GM21447 (cell line): ENCODE measurements around the gene SCAMP1.
"Not testable (repeated sequence)": the region's sequence is repeated elsewhere in the genome, so short reads cannot be mapped to it uniquely, and the experiment has no call there.

Source experiments
- ATAC-seq: cut with Tn5 transposase; IDR thresholded peaks from one replicate; pipeline ENCODE4 v1.9.1; 2021; ENCODE audit not compliant: unreplicated experiment

The SCAMP1 gene

GRCh38 chr5:78420548-78420947, 60.1 kb downstream of the SCAMP1 start:
- ATAC-seq: no peak

GRCh38 chr5:78424665-78425064, 64.2 kb downstream of the SCAMP1 start:
- ATAC-seq: no peak

GRCh38 chr5:78429332-78429980, 69.0 kb downstream of the SCAMP1 start:
- ATAC-seq: no peak

DNA sequence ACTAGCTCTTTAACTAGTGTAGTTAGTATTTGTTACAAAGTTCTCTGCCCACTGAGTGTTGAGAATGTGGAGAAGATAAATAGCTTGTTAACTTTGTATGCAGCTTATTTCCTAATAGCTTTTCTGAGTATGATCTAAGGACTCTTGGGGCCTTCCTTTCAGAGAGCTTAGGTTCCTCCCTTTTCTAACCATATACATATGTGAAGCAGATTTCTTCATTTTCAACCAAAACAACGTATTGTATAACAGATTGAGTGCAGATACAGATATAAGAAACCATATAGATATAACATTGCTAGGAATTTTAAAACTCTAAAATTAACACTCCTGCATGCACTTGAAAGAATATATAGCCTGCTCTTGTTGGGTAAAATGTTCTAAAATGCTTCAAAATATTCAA, 70.4 kb downstream of the SCAMP1 start:
- no peak for ATAC-seq

DNA sequence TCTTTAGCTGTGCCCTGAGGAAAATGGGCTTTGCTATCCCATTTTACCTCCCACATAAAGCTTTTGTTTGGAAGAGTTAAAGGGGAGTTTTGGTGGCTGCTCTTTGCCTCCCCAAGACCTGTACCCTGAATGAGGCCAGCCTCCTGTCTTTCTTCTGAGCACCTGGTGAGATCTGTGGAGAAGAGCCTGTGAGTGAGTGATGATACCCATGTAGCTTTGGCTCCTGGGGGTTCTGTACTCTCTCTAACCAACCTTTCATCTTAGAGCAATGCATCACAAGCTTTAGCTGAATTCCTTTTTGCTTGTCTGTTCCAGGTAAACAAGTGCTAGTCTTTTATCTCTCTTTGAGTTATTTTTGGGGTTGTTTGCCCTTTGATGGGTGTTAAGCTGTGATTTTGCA, 73.6 kb downstream of the SCAMP1 start:
- no peak for ATAC-seq

DNA sequence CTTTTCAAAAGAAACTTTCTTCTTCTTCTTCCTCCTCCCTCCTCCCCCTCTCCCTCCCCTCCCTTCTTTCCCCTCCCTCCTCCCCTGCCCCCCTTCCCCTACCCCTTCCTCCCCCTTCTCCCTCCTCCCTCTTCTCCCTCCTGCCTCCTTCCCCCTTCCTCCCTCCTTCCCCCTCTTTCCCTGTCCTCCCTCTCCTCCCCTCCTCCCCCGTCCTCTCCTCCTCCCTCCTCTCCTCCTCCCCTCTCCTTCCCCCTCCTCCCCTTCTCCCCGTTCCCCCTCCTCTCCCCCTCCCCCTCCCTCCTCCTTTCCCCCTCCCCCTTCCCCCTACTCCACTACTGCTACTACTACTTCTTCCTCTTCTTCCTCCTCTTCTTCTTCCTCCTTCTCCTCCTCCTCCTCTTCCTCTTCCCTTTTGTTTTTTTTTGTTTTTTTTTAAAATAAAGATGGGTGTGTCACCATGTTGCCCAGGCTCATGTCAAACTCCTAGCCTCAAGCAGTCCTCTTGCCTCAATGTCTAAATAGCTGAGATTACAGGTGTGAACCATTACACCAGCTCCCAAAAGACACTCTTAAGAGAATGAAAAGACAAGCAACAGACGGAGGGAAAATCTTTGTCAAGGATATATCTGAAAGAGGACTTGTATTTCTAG, 87.5 kb downstream of the SCAMP1 start:
- no peak for ATAC-seq

- ATAC-seq: no peak
Observed at GRCh38 chr5:78449103-78449502, 88.7 kb downstream of the SCAMP1 start.

DNA sequence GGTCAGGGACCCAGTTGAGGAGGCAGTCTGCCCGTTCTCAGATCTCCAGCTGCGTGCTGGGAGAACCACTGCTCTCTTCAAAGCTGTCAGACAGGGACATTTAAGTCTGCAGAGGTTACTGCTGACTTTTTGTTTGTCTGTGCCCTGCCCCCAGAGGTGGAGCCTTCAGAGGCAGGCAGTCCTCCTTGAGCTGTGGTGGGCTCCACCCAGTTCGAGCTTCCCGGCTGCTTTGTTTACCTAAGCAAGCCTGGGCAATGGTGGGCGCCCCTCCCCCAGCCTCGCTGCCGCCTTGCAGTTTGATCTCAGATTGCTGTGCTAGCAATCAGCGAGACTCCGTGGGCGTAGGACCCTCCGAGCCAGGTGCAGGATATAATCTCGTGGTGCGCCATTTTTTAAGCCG, 97.1 kb downstream of the SCAMP1 start:
- ATAC-seq: not testable (repeated sequence)

DNA sequence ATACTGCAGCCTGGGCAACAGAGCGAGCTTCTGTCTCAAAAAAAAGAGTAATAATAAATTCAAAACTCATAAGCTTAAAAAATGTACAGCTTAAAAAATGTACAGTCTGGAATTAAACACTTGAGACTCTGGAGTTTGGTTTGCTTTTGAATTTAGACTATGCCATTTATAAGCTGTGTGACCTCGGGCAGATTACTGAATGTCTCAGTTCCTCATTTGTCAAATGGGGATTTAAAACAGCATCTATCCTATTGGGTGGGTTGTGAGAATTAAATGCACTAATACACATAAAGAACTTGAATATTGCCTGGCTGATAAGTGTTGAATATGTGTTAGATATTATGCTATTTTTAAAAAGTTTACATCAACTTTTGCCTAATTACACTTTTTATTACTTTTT, 98.4 kb downstream of the SCAMP1 start:
- ATAC-seq: no peak

DNA sequence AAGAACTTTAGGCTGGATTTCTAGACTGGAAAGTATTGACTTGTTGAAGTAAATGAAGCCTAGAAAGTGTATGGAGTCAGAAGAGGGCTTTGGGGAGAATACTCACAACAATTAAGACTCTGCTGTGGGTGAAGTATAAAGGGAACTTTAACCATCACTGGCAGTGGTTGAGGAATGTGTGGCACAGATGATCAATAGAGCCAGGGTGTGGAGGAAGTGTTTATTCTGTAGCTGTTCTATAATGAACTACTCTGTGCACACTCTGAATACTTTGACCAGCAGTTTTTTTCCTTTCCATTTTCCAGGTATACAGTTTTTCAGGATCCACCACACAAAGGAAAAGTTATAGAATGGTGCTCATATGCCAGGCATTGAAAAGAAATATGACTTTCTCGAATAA, 106.7 kb downstream of the SCAMP1 start:
- ATAC-seq: no peak

DNA sequence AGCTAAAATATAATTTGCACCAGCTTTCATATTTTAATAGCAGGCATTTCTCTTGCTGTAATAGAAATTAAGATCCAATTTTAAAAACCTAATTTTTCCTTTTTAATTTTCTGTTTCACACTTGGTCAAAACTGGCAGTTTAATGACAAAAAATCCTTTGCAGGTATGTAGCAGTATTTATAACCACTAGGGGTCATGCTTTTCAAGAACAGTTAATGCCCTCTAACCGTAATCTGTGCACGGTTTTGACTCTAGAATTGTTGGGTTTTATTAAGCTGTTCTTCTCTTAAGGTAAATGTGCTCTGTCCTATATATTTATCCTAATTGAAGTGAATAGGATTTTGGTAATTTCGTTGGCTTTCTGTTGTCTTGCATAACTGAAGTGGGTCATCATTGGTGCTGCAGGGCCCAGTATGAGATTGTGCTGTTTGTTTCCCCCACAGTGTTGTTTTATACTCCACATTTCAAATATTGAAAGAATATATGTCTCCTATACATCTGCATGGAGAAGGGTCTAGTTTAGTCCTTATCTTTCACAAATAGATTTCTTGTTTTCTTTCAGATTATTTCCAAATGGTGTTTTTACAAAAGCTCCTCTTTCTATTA, 107.4 kb downstream of the SCAMP1 start:
- no peak for ATAC-seq

- no peak for ATAC-seq
Observed at GRCh38 chr5:78471896-78472295, 111.5 kb downstream of the SCAMP1 start.

DNA sequence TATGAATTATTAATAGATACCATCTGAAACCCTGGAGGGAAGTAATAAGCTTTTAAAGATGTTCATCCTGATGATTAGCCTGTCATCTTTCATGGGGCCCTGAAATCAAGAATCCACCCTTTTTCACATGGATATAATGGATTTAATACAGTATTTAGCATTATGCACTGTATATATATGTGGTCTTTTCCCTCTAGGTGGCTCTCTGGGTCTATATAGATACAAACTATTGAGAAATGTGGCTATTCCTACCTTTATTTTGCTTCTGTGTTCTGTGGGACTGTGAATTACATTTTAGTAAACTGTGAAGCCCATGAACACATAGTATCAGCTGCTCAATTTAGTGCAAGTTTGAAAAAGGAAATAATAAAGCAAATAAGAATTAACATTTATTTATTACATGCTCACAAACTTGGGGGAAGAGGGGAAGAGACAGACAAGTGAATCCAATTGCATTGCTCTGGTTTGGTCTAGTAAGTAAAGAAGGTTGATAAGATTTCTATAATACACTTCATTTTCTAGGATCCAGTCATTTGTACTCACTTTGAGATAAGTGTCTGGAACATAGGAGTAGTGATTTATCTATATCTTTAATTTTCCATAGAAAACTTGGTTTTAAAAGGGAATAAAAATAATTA, 112.2 kb downstream of the SCAMP1 start:
- no peak for ATAC-seq

- ATAC-seq: no peak
Observed at GRCh38 chr5:78473751-78474150, 113.3 kb downstream of the SCAMP1 start.

- ATAC-seq: no peak
Observed at GRCh38 chr5:78475370-78475769, 115.0 kb downstream of the SCAMP1 start.

DNA sequence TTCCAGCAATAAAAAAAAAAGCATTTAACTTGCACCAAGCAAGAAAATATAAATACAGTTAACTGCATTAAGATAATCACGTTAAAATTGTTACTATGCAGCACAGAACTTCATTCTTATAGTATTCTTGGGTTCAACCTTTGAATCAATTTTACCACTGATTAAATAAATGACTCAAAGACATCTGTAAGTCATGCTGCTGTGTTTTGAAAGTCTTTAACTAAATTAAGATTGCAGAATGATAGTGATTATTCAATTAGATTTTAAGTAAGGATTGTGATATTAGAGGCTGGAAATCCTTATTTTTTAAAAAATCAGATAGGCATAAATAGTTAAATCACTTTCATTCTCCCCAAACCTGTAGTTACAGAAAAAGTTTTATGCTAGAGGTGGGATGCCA, 116.4 kb downstream of the SCAMP1 start:
- ATAC-seq: no peak

- ATAC-seq: no peak
Observed at GRCh38 chr5:78482948-78483347, 122.5 kb downstream of the SCAMP1 start.

- ATAC-seq: peak; percentile 83
Observed at GRCh38 chr5:78483809-78484521, 123.5 kb downstream of the SCAMP1 start.

GRCh38 chr5:78486218-78486617, 125.8 kb downstream of the SCAMP1 start:
- no peak for ATAC-seq

GRCh38 chr5:78487846-78488245, 127.4 kb downstream of the SCAMP1 start:
- no peak for ATAC-seq

DNA sequence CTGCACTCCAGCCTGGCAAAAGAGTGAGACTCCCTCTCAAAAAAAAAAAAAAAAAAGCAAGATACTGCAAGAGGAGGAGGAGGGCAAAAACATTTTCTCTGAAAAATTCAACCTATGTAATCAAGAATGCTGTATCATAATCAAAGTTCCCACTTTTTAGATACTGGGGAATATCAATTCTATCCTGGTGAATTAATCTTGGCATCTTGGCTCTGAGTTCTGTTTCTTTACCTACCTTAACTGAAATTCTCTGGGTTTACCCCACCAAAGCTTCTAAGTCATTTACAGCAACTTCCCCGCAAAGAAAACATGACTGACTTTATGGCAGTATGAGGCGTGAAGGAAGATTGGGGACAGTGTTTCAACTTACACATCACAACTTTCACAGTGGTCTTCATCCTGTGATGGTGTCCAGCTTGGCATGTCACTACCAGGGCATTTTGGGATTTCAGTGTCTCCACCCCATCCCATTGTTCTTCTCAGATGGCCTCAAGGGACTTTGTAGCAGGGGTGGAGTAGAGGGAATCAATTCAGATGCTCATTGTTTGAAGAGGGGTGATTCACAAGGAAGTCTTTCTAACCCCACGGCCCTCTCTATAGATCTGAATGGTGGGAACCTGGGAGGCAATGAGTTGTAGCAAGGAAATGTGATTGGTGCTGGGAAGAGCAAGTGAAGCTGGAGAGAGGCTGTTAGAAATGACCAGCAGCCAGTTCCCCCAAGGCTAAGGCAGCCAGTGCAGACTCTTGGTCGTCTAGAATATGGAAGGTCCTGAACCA, 130.5 kb downstream of the SCAMP1 start:
- ATAC-seq: no peak
